ENCODE measurements around the gene BPIFB6.

Gene BPIFB6

DNA sequence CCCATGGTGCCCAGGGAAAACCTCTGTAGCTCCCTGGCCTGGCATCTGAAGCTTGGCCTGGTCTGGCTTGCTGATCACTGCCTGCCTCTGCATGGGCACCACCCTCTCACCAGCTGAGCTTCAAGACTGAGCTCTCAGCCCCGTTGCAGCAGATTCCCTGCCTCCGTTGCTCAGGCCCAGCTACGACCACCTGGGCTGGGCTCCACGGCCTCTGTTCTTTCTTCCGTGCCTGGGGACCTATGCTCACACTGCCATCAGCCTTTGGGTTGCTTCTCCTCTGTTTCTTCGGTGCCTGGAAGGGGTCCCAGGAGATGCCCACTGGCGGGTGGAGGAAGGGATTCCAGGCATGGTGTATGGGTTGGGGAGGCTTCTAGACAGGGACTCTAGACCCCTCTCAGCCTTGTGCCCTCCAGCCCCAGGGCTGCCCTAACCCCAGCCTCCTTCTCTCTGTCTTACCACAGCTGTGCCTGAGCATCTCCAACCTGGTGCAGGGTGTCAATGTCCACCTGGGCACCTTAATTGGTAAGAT lies 14.8 kb upstream of the BPIFB6 start:
- DNase-seq: no peak

DNA sequence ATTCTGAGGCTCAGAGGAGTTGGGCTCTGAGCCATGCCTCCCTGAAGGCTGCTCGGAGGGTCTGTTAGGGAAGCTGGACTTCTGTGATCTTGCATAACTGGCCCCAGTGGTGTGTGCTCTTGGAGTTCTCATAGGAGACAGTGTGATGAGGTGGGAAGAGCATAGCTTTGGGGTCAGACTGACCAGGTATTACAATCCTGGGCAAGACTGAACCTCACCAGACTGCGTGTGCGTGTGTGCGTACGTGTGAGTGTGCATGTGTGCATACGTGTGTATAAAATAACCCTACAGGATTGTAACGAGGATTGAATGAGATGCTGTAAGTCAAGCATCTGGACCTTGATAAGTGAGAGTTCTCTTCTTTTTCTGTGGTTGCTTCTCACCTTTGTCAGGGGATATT lies 13.9 kb upstream of the BPIFB6 start:
- no peak for DNase-seq

DNA sequence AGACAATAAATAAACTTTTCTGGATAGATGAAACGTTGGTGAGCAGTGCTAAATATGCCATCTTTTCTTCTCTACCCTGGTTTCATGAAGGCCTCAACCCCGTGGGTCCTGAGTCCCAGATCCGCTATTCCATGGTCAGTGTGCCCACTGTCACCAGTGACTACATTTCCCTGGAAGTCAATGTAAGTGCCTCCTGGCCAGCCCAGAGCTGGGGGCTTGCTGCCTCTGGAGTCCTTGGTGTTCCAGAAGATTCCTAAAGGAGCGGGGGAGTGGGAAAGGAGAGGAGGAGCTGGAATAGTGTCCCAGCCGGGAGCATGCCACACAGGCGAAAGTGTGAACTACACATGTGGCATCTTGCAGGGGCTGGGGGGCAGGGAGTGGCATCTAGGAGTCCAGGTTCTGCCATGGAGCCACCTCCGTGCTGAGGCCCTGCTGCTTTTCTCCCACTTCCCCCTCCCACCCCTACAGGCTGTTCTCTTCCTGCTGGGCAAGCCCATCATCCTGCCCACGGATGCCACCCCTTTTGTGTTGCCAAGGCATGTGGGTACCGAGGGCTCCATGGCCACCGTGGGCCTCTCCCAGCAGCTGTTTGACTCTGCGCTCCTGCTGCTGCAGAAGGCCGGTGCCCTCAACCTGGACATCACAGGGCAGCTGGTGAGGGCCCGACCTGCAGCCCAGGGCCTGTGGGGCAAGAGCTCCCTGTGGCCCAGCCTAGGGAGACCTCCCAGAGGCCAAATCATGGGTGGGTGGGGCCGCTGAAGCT lies 13.1 kb upstream of the BPIFB6 start:
- no peak for DNase-seq

DNA sequence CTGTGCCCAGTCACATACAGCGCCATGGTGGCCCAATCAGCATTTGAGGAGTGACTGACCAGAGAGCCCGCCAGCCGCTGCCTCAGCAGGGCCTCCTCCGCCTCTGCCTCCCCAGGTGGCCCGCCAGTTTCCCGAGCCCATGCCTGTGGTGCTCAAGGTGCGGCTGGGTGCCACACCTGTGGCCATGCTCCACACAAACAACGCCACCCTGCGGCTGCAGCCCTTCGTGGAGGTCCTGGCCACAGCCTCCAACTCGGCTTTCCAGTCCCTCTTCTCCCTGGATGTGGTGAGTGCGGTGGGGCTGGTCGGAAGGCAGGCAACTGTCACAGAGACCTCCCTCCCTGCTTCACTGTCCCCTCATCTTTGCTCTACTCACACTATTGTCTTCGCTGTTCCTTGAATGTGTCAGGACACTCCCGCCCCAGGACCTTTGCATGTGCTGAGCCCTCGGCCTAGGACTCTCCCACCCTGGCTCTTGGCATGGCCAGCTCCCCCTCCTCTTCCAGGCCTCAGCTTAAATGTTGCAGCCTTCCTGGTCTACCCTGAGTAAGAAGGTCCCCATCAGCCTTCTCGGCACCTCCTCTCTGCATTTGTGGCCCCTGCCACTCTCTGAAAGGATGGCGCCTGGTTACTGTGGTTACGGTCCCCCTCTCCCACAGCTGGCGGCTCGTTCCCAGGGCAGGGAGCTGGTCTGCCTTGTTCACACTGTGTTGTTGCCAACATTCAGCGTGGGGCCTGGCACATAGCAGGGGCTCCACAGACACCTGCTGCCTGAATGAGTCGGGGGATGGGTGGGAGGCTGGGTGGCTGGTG lies 11.8 kb upstream of the BPIFB6 start:
- DNase-seq: no peak

DNA sequence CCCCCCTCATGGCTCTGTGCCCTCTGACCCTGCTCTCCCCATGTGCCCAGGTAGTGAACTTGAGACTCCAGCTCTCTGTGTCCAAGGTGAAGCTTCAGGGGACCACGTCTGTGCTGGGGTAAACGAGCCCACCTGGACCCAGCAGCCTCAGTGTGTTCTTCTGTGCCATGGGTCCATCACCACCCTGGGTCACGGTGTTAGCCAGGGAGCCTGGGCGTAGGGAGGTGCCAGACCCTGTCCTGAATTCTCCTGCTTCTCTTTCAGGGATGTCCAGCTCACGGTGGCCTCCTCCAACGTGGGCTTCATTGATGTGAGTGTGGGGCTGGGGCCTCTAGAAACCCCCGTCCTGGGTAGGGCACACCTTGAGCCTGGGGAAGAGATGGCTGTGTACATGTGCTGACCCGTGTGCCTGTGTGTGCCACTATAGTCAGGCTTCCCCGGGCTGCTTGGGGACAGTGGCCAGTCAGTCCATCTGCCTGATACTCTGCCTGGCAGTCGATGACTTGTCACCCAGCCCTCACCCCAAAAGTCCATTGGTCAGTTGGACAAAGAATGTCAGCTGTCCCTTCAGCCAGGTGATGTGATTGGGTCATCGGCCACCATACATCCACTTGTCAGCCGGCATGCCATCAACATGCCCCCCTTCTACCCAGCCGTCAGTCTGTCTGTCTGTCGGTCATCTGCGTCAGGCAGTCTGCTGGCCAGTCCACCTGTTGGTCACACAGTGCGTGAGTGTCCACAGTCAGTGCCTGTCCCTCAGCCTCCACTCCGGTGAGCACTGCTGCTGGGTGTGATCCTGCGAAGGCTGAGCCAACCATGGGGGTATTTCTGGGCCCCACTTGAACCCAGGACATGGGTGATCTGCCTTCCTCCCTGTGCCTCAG lies 10.9 kb upstream of the BPIFB6 start:
- no peak for DNase-seq

DNA sequence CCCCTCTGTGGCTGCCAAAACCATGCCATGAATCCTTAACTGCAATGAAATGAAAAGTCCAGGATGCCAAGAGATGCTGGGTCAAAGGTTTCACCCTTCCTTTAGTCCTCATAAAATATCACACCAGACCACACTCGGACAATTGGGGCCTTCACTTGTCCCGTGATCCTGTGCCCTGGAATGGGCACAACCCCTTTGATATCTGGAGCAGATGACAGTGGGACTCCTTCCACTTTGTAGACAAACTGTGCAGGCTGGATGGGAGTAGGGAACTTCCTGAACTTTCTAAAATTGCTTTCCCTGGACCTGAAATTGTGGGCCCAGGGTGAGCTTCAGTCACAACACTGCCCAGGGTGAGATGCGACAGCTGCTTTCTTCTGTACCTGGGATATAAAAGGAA lies 9.6 kb upstream of the BPIFB6 start:
- no peak for DNase-seq

DNA sequence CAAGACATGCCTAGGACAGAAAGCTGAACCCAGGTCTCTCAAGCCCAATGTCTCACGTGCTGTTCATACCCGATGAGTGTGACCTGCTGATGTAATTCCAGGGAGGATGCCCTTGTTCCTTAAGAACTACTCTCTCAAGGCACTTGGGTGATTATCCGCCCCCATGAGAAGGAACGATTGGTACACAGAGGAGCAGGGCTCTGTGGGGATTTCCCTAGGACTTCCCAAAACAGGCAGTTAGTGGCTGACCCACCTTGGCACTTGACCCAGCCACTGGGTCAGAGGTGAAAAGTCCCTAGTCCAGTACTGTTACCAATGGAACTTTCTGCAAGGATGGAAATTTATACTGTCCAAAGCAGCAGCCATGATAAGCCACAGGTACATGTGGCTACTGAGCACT lies 9.2 kb upstream of the BPIFB6 start:
- no peak for DNase-seq

DNA sequence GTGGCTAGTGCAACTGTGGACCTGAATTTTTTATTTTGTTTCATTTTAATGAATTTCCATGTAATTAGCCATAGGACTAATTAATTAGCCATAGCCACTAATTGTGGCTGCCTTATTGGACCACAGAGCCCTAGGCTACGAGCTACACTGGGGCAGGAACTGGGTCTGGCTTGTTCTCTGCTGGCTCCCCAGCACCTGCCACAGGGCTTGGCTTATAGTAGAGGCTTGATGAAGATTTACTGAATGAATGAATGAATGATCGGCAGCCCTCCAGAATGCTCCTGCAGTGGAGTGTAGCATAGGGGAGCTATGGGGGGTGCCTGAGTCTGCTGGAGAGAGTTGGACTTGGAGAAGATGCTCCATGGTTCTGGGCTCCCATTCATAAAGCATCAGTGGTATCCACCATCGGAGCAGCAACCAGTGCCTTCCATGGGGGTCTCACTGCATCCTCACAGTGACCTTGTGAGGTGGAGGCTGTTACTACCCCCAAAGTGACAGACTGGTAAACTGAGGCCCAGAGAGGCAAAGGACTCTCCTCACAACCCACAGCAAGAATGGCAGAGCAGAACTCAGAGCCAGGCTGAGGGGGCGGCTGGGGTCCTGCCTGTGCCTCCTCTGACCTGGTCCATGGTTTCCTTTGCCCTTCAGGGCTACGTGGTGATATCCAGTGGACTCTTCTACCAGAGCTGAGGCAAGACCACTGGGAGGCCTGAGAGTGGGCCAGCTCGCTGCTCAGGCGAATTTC lies 8.6 kb upstream of the BPIFB6 start:
- no peak for DNase-seq

DNA sequence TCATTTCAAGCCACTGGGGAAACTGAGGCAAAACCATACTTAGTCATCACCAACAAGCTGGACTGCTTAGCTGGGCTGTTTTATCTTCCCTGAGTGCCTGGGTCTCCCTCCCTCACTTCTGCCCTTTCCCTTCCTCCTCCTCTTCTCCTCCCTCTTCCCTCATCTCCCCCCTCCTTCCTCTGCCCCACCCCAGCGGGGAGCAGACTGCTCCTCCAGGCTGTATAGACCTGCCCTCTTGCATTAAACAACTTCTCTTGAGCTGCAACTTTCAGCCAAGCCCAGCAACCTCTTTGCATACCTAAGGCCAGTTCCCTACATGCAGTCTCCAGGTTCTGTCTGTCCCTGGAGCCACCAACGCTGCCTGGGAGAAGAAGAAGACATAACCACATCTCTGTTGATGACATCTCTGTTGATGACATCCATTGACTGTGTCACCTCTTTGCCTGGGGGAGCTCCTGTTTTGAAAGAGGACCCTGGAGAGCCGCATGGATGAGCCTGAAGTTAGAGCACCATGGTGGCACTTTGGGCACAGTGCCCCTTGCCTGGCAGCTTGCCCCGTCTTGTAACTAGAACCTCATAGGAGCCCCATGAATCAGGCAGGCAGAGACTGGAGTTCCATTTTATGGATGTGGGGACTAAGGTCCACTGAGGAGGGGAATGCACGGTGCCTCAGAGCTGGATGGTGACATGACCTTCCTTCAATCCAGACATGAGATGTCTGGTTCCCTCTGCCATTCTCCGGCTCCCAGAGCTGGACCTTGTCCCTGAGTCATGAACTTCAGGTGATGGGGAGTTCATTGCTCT lies 7.8 kb upstream of the BPIFB6 start:
- no peak for DNase-seq

DNA sequence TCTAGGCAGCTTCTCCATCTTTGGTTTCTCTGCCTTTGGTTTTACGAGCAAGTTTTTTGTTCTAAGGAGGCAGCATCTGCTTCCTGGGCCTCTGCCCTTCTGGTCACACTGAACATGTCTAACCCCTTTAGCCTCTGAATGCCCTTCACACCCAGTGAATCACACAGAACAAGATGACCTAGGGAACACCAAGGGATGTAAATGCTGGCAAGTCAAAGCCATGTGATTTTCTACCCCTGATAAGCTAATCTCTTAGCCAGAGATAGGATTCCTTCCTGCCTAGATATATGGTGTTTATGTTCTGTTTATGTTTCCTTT lies 7.2 kb upstream of the BPIFB6 start:
- no peak for DNase-seq

DNA sequence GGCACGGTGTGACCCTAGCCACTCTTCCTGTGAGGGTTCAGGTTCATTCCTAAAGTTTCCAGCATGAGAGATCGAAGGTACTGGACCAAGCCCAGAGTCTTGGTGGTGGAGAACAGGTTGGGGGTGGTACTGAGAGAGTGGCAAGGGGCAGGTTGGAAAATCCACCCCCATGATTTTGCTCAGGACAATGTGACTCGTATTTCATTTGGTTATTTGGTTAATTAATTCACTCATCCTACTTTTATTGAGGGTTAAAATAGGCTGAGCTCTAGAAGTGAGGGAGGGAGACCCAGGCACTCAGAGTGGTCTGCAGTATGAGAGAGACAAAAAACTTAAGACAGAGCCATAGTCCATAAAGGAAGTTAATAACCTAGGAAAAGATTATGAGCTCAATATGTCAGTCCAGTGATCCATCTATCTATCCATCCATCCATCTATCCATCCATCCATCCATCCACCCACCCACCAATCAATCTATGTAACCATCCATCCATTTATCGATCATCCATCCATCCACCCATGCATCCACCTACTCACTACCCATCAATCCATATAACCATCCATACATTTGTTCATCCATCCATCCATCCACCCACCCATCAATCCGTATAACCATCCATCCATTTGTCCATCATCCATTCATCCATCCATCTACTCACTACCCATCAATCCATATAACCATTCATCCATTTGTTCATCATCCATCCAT lies 6.7 kb upstream of the BPIFB6 start:
- no peak for DNase-seq

DNA sequence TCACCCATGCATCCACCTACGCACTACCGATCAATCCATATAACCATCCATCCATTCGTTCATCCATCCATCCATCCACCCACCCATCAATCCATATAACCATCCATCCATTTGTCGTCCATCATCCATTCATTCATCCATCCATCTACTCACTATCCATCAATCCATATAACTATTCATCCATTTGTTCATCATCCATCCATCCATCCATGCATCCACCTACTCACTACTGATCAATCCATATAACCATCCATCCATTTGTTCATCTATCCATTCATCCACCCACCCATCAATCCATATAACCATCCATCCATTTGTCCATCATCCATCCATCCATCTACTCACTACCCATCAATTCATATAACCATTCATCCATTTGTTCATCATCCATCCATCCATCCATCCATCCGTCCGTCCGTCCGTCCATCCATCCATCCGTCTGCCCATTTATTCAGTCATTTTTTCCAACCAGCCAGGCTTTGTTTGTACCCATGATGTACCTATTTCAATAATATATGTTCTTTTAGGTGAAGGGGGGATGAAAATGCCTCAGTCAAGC lies 6.1 kb upstream of the BPIFB6 start:
- DNase-seq: no peak

DNA sequence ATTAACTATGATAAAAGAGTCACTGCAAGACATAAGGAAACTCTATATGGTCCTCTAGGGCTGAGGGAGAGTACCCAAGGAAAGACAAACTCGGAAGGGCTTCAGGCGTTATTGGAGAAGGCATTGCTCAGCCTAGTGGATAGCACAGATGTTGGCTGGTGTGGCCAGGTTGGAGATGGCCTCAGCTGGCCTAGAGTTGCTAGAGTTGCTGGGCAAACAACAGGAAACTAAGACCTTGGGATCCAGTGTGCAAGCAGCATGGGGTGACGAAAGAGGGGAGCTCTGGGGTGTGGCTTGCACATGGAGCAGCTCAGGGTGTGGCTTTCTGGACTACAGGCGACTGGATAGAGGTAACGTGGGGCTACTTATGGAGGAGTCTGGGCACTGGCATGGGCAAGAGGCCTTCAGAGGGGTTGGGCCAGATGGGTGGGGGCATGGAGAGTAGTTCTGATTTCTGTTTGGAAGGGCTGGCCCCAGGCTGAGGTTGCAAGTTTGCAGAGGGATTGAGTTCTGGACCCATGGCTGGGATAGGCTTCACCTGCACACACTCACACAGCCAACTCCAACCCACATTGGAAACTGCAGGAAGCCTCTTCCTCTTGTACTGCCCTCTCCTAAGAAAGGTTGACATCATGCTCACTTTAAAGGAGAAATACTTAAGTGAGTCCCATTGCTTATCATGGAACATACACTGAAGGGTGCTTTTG lies 5.2 kb upstream of the BPIFB6 start:
- no peak for DNase-seq

DNA sequence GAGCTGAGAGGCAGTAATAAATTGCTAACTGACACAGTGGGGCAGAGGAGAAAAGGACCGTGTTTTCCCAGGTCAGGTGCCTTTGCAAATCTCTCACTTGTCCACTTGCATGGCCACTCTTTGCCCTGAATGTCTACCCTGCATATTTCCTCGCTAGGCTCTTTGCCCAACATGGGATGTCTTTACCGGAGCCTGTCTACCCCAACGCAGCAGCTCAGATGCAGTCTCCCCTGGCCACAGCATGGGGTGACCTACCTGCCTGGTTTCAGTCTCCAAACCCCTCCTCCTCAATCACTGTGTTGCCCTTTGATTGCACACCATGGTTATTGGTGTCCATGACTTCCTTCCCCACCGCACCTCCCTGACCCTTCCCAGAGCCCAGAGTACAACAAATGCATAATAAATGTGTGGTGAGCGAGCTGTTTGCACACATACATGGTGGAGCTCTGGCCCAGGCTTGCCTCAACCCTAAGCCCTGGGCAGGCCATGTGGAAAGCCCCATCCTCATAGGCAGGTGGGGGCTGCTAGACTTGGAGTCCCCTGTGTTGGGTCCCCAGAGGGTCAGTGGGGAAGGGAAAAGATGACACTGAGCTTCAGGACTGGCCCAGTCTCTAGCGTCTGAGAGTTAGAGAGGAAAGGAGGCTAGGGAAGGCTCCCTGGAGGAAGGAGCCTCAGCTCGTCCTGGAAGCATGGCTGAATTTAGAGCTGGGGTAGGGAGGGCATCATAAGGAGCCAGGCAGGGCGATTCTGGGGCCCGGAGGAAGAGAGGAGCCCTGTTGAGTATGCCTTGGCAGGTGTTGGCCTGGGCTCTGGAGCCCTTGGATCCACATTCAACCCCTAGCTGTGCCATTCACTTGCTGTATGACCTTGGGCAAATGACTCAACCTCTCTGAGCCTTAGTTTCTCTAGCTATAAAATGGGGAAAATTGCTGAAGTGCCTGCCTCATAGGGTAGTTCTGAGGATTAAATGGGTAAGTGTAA lies 4.4 kb upstream of the BPIFB6 start:
- no peak for DNase-seq

DNA sequence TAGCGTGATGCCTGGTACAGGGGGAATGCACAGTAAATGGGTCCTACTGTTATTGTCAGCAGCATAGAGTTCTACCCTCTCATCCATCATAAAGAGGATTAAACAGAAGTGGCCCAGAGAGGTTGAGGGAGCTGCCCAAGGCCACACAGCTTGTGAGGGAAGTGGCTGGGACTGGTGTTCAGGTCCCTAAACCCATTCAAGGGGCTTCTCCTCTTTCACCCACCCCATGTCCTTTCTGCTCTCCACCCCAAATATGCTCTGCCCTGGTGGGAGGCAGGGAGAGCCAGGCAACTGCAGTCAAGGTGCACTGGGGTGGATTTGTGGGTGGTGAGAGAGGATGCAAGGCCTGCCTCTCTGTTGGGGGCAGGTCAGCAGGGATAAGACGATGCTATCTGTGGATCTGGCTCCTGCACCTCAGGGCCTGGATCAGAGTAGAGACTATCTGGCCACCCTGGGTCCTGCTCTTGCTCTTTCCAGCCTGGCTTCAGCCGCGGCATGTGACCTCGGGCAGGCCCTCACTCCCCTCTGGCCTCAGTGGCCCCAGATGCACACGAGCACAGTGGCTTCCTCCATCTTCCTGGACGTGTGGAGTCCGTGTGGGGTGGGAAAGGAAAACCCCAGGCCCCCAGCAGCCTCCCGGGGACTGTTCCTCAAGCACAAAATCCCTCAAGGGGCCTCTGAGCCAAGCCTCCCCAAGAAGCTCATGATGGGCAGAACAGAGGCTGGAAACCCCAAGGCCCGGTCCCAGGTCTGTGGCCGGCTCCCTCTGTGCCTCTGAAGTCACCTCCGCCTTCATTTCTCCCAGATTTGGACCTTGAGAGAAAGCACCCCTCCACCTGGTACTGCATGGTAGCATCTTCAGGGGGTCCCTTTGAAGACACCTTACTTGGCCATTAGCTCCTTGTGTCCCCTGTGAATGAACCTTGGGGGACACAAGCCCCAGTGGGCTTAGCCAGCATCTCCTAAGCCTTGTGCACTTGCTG lies 3.4 kb upstream of the BPIFB6 start:
- DNase-seq: no peak

DNA sequence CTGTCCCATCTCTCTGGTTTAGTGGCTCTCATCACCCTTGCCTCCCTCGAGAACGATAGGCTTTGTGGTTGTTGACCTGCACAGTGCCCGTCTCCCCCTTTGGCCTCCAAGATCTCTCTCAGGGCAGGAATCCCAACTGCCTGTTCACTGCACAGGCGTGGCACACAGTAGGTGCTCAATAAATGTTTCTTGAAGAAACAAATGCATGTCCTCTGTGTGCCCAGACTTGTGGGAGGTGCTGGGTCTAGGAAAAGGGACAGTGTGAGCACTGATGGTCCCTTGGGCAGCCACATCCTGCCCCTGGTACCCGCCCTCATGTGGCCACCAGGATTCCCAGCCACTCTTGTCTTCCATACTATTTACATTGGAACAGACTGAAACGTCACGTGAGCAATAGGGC lies 2.6 kb upstream of the BPIFB6 start:
- no peak for DNase-seq

DNA sequence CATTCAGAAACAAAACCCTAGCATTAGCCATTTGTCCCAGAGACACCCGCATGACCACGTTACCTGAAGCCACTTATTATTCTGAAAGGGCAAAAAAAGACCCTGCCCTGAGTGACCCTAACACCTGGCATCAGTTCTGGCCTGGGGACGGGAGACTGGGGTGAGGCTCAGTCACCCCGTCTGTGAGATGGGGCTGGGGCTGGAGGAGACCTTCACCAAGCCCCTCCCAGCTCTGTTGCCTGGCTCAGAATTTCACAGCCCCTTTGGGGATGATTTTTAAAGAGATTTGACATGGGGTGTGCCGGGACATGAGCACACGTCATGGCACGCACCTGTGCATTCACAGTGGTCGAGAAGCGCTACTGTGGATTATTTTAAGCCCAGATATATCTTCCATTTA lies 1.4 kb upstream of the BPIFB6 start:
- no peak for DNase-seq

DNA sequence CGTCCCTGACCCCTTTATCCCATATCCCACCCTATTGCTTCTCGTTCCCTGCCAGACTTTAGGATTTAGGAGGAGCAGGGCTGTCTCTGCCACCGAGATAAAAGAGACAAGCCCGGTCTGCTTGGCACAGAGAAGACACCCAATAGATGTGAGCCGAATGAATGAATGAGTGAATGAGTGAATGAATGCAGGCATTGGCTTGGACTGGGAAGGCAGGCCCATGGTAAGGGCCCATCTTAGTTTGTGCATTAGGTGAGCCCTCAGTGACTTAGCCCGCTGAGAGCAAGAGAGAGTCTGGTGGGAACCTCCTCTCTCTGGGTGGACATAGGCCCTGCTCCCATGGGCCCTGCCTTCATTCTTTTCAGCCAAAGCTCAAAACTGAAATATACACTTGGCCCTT lies 879 bp upstream of the BPIFB6 start:
- no peak for DNase-seq
